HG03558 (cell line): Measurements from ENCODE around the gene PIK3CD.
"Not testable (repeated sequence)": the region's sequence is repeated elsewhere in the genome, so short reads cannot be mapped to it uniquely, and the experiment has no call there.

Experiments
- ATAC-seq: cut with Tn5 transposase; IDR thresholded peaks from one replicate; pipeline ENCODE4 v1.9.1; 2021; ENCODE audit warnings: moderate number of reproducible peaks; ENCODE audit not compliant: unreplicated experiment; ENCODE audit errors: extremely low read depth

Gene PIK3CD

GRCh38 chr1:9653491-9654050 lies 2.0 kb downstream of the PIK3CD start:
- ATAC-seq: no peak

GRCh38 chr1:9654051-9654833 lies 2.7 kb downstream of the PIK3CD start:
- no peak for ATAC-seq

GRCh38 chr1:9654834-9655723 lies 3.5 kb downstream of the PIK3CD start:
- ATAC-seq: no peak

GRCh38 chr1:9655836-9656235 lies 4.3 kb downstream of the PIK3CD start:
- no peak for ATAC-seq

GRCh38 chr1:9657521-9658032 lies 6.0 kb downstream of the PIK3CD start:
- no peak for ATAC-seq

- ATAC-seq: no peak
Observed at GRCh38 chr1:9658199-9658598, 6.7 kb downstream of the PIK3CD start.

- no peak for ATAC-seq
Observed at GRCh38 chr1:9659328-9659727, 7.8 kb downstream of the PIK3CD start.

GRCh38 chr1:9663257-9663656 lies 11.7 kb downstream of the PIK3CD start:
- no peak for ATAC-seq

GRCh38 chr1:9665193-9665592 lies 13.7 kb downstream of the PIK3CD start:
- ATAC-seq: no peak

- no peak for ATAC-seq
Observed at GRCh38 chr1:9668080-9668479, 16.5 kb downstream of the PIK3CD start.

GRCh38 chr1:9670085-9670484 lies 18.6 kb downstream of the PIK3CD start:
- ATAC-seq: no peak

- no peak for ATAC-seq
Observed at GRCh38 chr1:9671377-9672140, 20.0 kb downstream of the PIK3CD start.

GRCh38 chr1:9672444-9672843 lies 20.9 kb downstream of the PIK3CD start:
- no peak for ATAC-seq

- ATAC-seq: no peak
Observed at GRCh38 chr1:9675393-9675792, 23.9 kb downstream of the PIK3CD start.

GRCh38 chr1:9676128-9676527 lies 24.6 kb downstream of the PIK3CD start:
- ATAC-seq: not testable (repeated sequence)

- no peak for ATAC-seq
Observed at GRCh38 chr1:9676815-9677393, 25.4 kb downstream of the PIK3CD start.

- ATAC-seq: no peak
Observed at GRCh38 chr1:9680091-9680490, 28.6 kb downstream of the PIK3CD start.

GRCh38 chr1:9680828-9681227 lies 29.3 kb downstream of the PIK3CD start:
- ATAC-seq: no peak

GRCh38 chr1:9684801-9685200 lies 33.3 kb downstream of the PIK3CD start:
- ATAC-seq: no peak
